Caco-2 (cell line): ENCODE measurements around the gene MACROD2. TPM values are rescaled to one million over a fixed set of nuclear protein-coding genes. Genes with fewer than 3 reads are reported as not detected.

Source experiments
- BruUV-seq: library from RNA; stranded (reverse); fragments of 400-500 nt; replicated peaks from 2 replicates; lab custom pipeline; 2021; lab: Mats Ljungman, UMichigan
- CTCF ChIA-PET: fragments of 300-600 bp; sonication (Branson Sonifier 250); formaldehyde crosslinking; loops from one replicate; lab custom pipeline; 2022; ENCODE audit warnings: antibody characterized with exemption; lab: Charles Lee
- POLR2A ChIA-PET: fragments of 300-600 bp; sonication (Branson Sonifier 250); formaldehyde crosslinking; loops from one replicate; lab custom pipeline; 2022; ENCODE audit warnings: antibody characterized with exemption; lab: Charles Lee
- DNase-seq, 2 experiments: peaks; one replicate each; pipeline versions ENCODE4 v3.0.0 to v3.0.0-alpha.2; 2020 to 2022
- H3K27me3 ChIP-seq: replicated peaks from 2 replicates; pipeline ENCODE4 v1.6.0; 2011; ENCODE audit warnings: low read length; ENCODE audit not compliant: control insufficient read depth, insufficient read depth
- H3K36me3 ChIP-seq: 2 replicates; pipeline ENCODE4 v1.5.1; 2011; ENCODE audit warnings: low read length; ENCODE audit not compliant: control insufficient read depth, insufficient read depth
- H3K4me1 ChIP-seq: fragments of 250-450 bp; sonication (Bioruptor Pico); 2 replicates; pipeline ENCODE4 v1.5.1; 2020; ENCODE audit warnings: mild to moderate bottlenecking
- H3K4me3 ChIP-seq: 2 replicates; pipeline ENCODE4 v1.5.1; 2011; ENCODE audit warnings: low read depth, mild to moderate bottlenecking, control low read depth, low read length
- H3K9me3 ChIP-seq: fragments of 250-450 bp; sonication (Bioruptor Pico); 2 replicates; pipeline ENCODE4 v1.5.1; 2020; ENCODE audit warnings: mild to moderate bottlenecking, moderate library complexity
- H3K27ac Mint-ChIP-seq: one replicate; pipeline ENCODE4 v1.8.0; 2022; ENCODE audit warnings: mixed read lengths; ENCODE audit not compliant: unreplicated experiment
- H3K27me3 Mint-ChIP-seq: one replicate; pipeline ENCODE4 v1.8.0; 2022; ENCODE audit warnings: mixed read lengths; ENCODE audit not compliant: insufficient read depth, unreplicated experiment
- H3K36me3 Mint-ChIP-seq: one replicate; pipeline ENCODE4 v1.8.0; 2022; ENCODE audit warnings: mild to moderate bottlenecking, mixed read lengths; ENCODE audit not compliant: insufficient read depth, unreplicated experiment
- H3K4me1 Mint-ChIP-seq: one replicate; pipeline ENCODE4 v1.8.0; 2022; ENCODE audit warnings: low read depth, mixed read lengths; ENCODE audit not compliant: unreplicated experiment
- H3K4me3 Mint-ChIP-seq: one replicate; pipeline ENCODE4 v1.8.0; 2022; ENCODE audit warnings: mild to moderate bottlenecking, moderate library complexity, mixed read lengths; ENCODE audit not compliant: unreplicated experiment
- H3K9me3 Mint-ChIP-seq: one replicate; pipeline ENCODE4 v1.8.0; 2022; ENCODE audit warnings: mixed read lengths; ENCODE audit not compliant: unreplicated experiment
- CTCF ChIP-seq, 2 experiments: fragments of 200-600 bp in 1 of 2; IDR thresholded peaks; 1 replicate in 1 of 2; 2 replicates in 1 of 2; pipeline versions ENCODE4 v1.5.1 to v1.8.0; 2011 to 2022; ENCODE audit warnings: antibody characterized with exemption in 1 of 2, control low read depth in 1 of 2, inconsistent platforms in 1 of 2, low read depth in 1 of 2, low read length in 1 of 2, mild to moderate bottlenecking in 1 of 2, moderate library complexity in 1 of 2; ENCODE audit not compliant: insufficient read depth in 1 of 2, severe bottlenecking in 1 of 2, unreplicated experiment in 1 of 2
- intact Hi-C: fragments of 100-400 bp; cut with micrococcal nuclease; formaldehyde crosslinking; loops from one replicate; pipeline ENCODE4 v1.10.0; 2022; ENCODE audit not compliant: unreplicated experiment
- total RNA-seq: library from RNA; stranded (reverse); gene quantifications from 2 replicates; pipeline ENCODE4 v1.2.3, GENCODE V29; 2022

MACROD2 gene
- total RNA-seq, 1 experiment from 2014 or later = 6.4 TPM

- no peaks in the 10 kb centered on the region for H3K9me3 ChIP-seq
- Mint-ChIP-seq H3K27me3 (no peaks in the 10 kb centered on the region), H3K36me3 (no peaks in the 10 kb centered on the region), H3K9me3 (no peaks in the 10 kb centered on the region), H3K27ac (no peak overlapping the region), H3K4me3 (no peak overlapping the region), H3K4me1 (no peaks in the 10 kb centered on the region)
- TF ChIP-seq CTCF (IDR thresholded peaks at IDR 0.05; ENCODE audit: insufficient read depth in 1 of 2, low read depth in 1 of 2, low read length in 1 of 2, severe bottlenecking in 1 of 2, unreplicated experiment in 1 of 2) = no peak
- no peaks in the 10 kb centered on the region for H3K36me3 ChIP-seq
- BruUV-seq = no TSS peak
- no peak overlapping the region for H3K4me3 ChIP-seq
- ChIA-PET POLR2A (no interaction called here), CTCF (no interaction called here)
- intact Hi-C loops = no loop called here
- DNase-seq = no peak
- no peaks in the 10 kb centered on the region for H3K27me3 ChIP-seq
- H3K4me1 ChIP-seq = no peaks in the 10 kb centered on the region
Observed at GRCh38 chr20:15131176-15131575, 1135.9 kb downstream of the MACROD2 start.

- no TSS peak for BruUV-seq
- H3K4me3 ChIP-seq = no peak overlapping the region
- H3K4me1 Mint-ChIP-seq = peaks cover 19% of the 10 kb centered on the region
- H3K36me3 Mint-ChIP-seq = no peaks in the 10 kb centered on the region
- no peaks in the 10 kb centered on the region for H3K27me3 ChIP-seq
- intact Hi-C loops = no loop called here
- no peak for TF ChIP-seq CTCF (IDR thresholded peaks at IDR 0.05; ENCODE audit: insufficient read depth in 1 of 2, low read depth in 1 of 2, low read length in 1 of 2, severe bottlenecking in 1 of 2, unreplicated experiment in 1 of 2)
- H3K9me3 Mint-ChIP-seq = no peaks in the 10 kb centered on the region
- no peak for DNase-seq
- H3K36me3 ChIP-seq = no peaks in the 10 kb centered on the region
- no peaks in the 10 kb centered on the region for H3K9me3 ChIP-seq
- no peaks in the 10 kb centered on the region for H3K27me3 Mint-ChIP-seq
- H3K4me1 ChIP-seq = peaks cover 8% of the 10 kb centered on the region; the same call in 1 of the 2 replicates
- H3K27ac Mint-ChIP-seq = no peak overlapping the region
- CTCF ChIA-PET = no interaction called here
- POLR2A ChIA-PET = no interaction called here
- no peak overlapping the region for H3K4me3 Mint-ChIP-seq
Observed at GRCh38 chr20:15138548-15139126, 1143.3 kb downstream of the MACROD2 start.

- Mint-ChIP-seq H3K4me1 (peaks cover 19% of the 10 kb centered on the region), H3K27ac (no peak overlapping the region), H3K9me3 (no peaks in the 10 kb centered on the region), H3K36me3 (no peaks in the 10 kb centered on the region), H3K27me3 (no peaks in the 10 kb centered on the region), H3K4me3 (no peak overlapping the region)
- ChIA-PET CTCF (no interaction called here), POLR2A (no interaction called here)
- peak in 1 of 2 experiments; percentile 8 for DNase-seq
- no peaks in the 10 kb centered on the region for H3K27me3 ChIP-seq
- no peaks in the 10 kb centered on the region for H3K36me3 ChIP-seq
- no peak overlapping the region for H3K4me3 ChIP-seq
- no TSS peak for BruUV-seq
- TF ChIP-seq CTCF (IDR thresholded peaks at IDR 0.05; ENCODE audit: insufficient read depth in 1 of 2, low read depth in 1 of 2, low read length in 1 of 2, severe bottlenecking in 1 of 2, unreplicated experiment in 1 of 2) = no peak
- intact Hi-C loops = no loop called here
- H3K4me1 ChIP-seq = peaks cover 8% of the 10 kb centered on the region; the same call in 1 of the 2 replicates
- no peaks in the 10 kb centered on the region for H3K9me3 ChIP-seq
Observed at GRCh38 chr20:15139522-15139921, 1144.2 kb downstream of the MACROD2 start.
